HG03039 (cell line): Measurements from ENCODE around the gene SRPX2.

Experiments
- ATAC-seq: cut with Tn5 transposase; IDR thresholded peaks from one replicate; pipeline ENCODE4 v1.9.1; 2021; ENCODE audit warnings: mild to moderate bottlenecking, moderate library complexity; ENCODE audit not compliant: unreplicated experiment

The SRPX2 gene

DNA sequence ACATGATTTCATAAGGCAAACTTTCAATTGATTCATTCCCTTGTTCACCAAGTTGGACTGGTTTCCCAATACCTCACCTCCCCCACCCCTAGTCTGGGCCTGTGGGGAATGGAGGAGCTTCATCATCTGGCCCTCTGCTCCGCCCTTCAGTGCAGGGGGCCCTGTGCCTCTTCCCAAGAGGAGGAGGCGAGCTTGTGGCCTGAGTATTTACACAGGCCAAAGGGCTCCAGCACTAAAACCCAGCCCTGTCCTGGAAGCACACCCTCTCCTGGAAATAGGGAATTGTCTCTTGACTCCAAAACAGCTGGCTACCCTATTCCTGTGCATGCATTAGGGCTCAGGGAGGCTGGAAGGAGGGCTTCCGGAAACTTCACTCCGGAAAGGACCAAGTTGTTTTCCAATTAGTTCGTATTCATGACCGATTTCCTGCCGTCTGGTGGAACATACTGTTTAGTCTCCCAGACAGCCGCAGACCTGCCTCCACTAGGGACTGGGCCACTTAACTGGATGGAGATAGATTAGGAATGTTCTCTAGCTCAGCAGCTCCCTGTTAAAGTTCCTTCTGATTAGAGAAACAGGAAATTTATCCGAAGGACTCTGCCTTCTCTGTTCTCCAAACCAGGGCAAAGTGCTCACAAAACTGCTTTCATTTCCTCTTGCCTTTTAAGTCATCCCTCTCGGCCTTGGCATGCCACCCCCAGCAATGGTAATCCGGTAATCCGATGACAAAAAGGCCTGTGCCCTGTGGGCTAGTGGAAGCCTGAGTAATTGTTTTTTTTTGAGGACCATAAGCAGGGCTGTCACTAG lies 5.8 kb downstream of the SRPX2 start:
- no peak for ATAC-seq

GRCh38 chrX:100650841-100651240 lies 6.8 kb downstream of the SRPX2 start:
- no peak for ATAC-seq

GRCh38 chrX:100652266-100652665 lies 8.3 kb downstream of the SRPX2 start:
- no peak for ATAC-seq

- ATAC-seq: no peak
Measured at GRCh38 chrX:100654261-100654660, 10.3 kb downstream of the SRPX2 start.

GRCh38 chrX:100658941-100659381 lies 15.0 kb downstream of the SRPX2 start:
- ATAC-seq: no peak

- ATAC-seq: no peak
Measured at GRCh38 chrX:100659431-100660137, 15.6 kb downstream of the SRPX2 start.

DNA sequence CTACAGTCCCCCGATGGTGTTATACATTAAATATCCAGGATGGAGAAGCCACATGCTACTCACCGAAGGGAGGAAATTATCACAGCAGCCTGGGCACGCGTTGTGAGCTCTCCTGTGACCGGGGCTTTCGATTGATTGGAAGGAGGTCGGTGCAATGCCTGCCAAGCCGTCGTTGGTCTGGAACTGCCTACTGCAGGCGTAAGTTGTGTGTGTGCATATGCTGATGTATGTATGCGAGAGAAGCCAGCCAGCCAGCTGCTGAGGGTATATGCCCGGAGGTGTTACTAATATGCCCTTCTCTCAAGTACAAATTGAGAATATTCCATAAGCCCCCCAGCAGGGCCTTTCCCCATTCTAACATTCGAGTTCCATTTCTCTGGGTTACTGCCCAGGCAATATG lies 18.2 kb downstream of the SRPX2 start:
- no peak for ATAC-seq

DNA sequence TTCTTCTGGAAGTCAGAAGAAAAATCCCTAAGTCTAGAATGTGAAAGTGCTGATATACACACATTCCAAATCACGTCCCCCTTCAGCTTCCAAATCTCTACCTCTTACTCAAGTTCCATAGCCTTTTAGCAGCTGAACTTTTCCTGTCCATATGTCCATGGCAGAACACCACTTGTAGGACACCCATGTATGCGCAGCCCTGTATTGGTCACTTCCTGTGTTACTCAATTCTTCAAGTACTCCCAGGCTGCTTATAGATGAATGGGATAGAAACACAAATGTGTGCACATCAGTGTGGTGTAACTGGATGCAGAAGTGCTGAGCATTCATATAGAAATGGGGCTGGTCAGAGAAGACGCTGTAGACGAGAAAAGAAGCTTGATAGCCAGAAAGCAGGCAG lies 18.8 kb downstream of the SRPX2 start:
- no peak for ATAC-seq

DNA sequence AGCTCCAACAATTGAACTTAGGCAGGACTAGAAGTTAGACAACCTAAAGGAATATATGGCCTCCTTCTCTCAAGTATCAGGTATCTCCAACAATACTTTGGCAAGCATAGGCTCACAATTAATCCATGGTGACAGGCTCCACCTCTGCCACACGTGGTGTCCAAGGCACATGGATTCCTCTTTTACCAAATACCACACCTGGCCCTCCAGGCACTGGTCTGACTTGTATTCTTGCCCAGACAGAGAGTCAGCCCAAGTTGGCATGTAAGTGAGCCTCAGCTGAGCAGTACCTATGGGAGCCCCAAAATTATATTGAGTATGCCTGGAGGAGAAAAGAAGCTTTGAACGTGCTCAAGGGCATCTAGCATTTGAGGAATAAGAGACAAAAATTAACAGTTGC lies 19.6 kb downstream of the SRPX2 start:
- ATAC-seq: no peak

GRCh38 chrX:100672966-100673365 lies 29.0 kb downstream of the SRPX2 start:
- ATAC-seq: no peak

GRCh38 chrX:100673397-100673953 lies 29.5 kb downstream of the SRPX2 start:
- ATAC-seq: no peak

DNA sequence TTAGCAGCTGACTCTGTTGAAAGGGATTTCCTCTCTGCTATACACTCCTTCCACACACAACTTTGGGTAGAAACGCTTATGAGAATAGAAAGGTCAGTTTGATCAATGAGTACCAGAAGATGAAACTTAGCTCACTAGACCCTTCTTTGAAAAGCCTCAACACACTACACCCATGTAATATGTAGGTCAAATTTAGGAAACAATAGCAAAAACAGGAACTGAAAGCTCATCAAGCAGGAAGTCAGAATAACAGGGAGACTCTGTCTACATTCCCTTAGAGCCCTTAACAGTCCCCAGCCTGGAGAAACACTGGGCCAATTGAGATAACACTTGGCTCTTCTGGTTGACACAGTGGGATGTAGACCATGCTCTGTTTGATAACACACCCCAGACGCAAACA lies 30.7 kb downstream of the SRPX2 start:
- ATAC-seq: no peak

DNA sequence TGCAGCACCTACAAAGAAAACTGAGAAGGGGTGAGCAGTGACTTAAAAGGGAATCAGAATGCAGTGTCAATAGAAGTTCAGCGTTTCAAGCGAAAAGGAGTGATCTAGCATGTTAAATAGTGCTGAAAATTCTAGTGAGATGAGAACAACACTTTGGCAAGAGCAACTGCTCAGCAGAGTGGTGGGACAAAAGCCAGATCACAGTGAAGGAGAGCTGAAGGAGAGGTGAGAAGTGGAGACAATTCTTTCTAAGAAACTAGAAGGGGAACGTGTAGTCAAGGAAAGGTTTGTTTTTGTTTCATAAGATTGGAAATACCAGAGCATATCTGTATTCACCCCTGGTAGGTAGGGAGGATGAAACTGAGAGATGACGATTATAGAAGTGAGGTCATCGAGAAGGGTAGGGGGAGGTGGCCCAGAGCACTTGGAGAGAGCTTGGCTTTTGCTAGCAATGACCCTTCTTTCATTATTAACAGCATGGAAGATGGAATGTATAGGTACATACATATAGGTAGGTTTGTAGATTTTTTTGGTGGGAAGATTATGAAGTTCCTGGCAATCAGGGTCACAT lies 33.7 kb downstream of the SRPX2 start:
- no peak for ATAC-seq

DNA sequence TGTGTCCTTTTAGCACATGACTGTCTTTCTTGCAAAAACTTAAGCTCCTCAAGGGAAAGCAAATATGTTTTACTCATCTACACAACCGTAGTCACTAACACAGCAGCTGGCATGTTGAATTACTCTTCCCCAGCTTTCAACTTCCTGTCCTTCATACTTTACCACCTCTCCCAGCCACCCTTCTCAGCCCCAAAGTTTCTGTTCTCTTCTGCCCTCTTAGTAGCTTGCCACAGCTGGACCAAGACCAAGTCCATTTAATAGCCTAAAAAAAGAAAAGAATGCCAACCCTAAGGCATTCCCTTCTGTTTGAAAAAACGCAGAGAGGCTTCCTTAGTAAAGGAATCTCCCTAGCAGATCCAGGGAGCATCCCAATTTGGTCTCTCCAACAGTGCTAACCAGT lies 36.8 kb downstream of the SRPX2 start:
- no peak for ATAC-seq

DNA sequence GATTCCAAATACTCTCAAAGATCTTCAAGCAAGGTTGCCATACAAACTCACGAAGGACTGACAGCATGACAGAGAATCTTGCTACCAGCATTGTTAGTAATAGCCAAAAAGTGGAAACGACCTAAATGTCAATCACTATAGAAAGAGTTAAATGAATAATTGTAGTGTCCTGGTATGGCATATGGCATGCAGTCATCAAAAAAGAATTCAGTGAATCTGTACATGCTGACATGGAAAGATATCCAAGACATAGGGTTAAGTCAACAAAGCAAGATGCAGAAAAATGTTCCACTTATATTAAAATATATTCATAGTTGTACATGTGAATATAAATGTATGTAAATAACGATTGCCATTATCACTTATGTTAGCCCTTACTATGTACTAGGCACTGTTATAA lies 37.6 kb downstream of the SRPX2 start:
- no peak for ATAC-seq

GRCh38 chrX:100682939-100683338 lies 38.9 kb downstream of the SRPX2 start:
- no peak for ATAC-seq

GRCh38 chrX:100685284-100685996 lies 41.4 kb downstream of the SRPX2 start:
- no peak for ATAC-seq

- ATAC-seq: no peak
Measured at GRCh38 chrX:100685997-100686305, 42.0 kb downstream of the SRPX2 start.

DNA sequence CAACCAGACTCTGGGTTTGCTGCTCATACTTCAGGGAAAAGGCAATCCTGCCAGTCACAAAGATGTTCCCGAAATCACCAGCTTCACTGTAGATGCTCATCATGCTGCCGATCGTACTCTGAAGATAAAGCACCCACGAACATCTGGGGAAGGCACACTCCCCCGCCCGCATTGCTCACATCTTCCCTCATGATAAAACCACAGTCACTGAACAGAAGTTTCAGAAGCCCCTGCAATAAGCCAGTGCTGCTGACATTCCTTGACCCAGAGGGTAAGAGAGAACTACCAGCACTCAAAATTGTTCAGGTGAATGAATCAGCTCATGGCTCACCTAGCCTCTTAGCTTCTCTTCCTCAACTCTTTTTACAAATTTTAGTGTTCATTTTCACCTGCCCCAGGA lies 43.1 kb downstream of the SRPX2 start:
- ATAC-seq: peak; percentile 30

DNA sequence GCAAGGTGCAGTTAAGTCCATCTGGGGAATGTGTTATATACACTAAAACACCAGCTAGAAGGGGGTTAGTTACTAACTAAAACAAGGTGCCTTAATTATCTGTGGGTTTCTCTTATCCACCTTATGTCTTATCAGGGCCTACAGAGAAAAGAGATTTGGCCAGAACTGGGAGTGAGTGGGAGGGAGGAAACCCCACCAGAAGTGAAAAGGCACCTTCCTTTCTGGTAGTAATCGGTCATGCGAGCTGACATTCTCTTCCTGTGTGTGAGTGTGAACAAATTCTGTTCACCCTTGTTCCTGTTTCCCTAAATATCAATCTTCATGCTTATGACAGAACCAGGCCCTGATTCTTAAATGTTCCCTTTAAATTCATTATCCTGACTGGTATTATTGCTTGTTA lies 43.5 kb downstream of the SRPX2 start:
- peak; percentile 71 for ATAC-seq

DNA sequence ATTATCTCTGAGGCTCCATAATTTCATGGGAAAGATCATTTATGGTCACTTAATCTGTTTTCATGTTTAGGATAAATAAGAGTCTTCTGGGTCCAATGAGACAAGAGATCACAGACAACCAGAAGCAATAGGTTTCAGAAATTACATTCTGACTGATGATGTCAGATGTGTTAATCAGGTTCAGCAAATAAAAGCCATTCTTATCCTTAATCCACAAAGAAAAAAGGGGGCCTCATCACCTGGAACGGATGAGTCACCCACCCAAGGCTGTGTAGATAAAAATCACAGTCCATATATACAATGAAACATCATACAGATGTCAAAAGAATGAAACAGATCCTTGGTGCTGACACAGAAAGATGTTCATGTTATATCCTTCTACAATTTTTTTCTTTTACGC lies 51.3 kb downstream of the SRPX2 start:
- no peak for ATAC-seq
